Measurements from ENCODE around the gene CDH13.

The CDH13 gene

GRCh38 chr16:82715833-82716232, 89.1 kb downstream of the CDH13 start:
- no peak overlapping the region for H3K4ac ChIP-seq (ENCODE audit: low read depth, low read length)
- no CpG with 5 or more reads among the region's 3 CpGs for WGBS (ENCODE audit: extremely low coverage, insufficient coverage, insufficient read length)
- no peak overlapping the region for H3K27ac ChIP-seq (ENCODE audit: low read depth, low read length)
- no peaks in the 10 kb centered on the region for H3K79me1 ChIP-seq (ENCODE audit: low read length)
- H2BK120ac ChIP-seq (ENCODE audit: insufficient read depth, low read length, poor library complexity), result no peak overlapping the region
- no peak for DNase-seq
- H3K14ac ChIP-seq (ENCODE audit: low read length), result no peak overlapping the region
- H3K4me3 ChIP-seq (ENCODE audit: low read depth, low read length), result no peak overlapping the region
- H2AK5ac ChIP-seq (ENCODE audit: low read length), result no peak overlapping the region
- no peaks in the 10 kb centered on the region for H3K79me2 ChIP-seq (ENCODE audit: control insufficient read depth, insufficient read depth, low read length, poor library complexity)
- H4K91ac ChIP-seq (ENCODE audit: low read depth, low read length), result no peak overlapping the region
- peaks cover 2% of the 10 kb centered on the region for H3K9me3 ChIP-seq (ENCODE audit: insufficient read depth, low read depth, low read length)
- no peak overlapping the region for H3K23ac ChIP-seq (ENCODE audit: low read length)
- no peaks in the 10 kb centered on the region for H3K4me1 ChIP-seq (ENCODE audit: control insufficient read depth in 1 of 2, insufficient read depth in 2 of 2, low read length in 2 of 2)
- H2AFZ ChIP-seq (ENCODE audit: insufficient read depth, low read length, poor library complexity), result no peak overlapping the region
- no peak overlapping the region for H4K8ac ChIP-seq (ENCODE audit: low read depth, low read length)
- no peak overlapping the region for H2BK5ac ChIP-seq (ENCODE audit: low read depth, low read length, poor library complexity)
- H3K4me2 ChIP-seq (ENCODE audit: low read length), result no peak overlapping the region
- no peaks in the 10 kb centered on the region for H3K36me3 ChIP-seq (ENCODE audit: control insufficient read depth in 1 of 2, insufficient read depth in 2 of 2, low read length in 2 of 2)
- no peak overlapping the region for H3K9ac ChIP-seq (ENCODE audit: low read length)
- no peak overlapping the region for H4K12ac ChIP-seq (ENCODE audit: low read depth, low read length)
- no peaks in the 10 kb centered on the region for H3K27me3 ChIP-seq (ENCODE audit: insufficient read depth, low read length)
- no peak overlapping the region for H3K18ac ChIP-seq (ENCODE audit: low read length)
- H2BK12ac ChIP-seq (ENCODE audit: low read length), result no peak overlapping the region

- DNase-seq, result no peak
- no CpG with 5 or more reads among the region's 3 CpGs for WGBS (ENCODE audit: extremely low coverage, insufficient coverage, insufficient read length)
- no peak overlapping the region for H3K4me2 ChIP-seq (ENCODE audit: low read length)
Observed at GRCh38 chr16:82716361-82716855, 89.6 kb downstream of the CDH13 start.

GRCh38 chr16:82720414-82720813, 93.6 kb downstream of the CDH13 start:
- no CpG with 5 or more reads among the region's 3 CpGs for WGBS (ENCODE audit: extremely low coverage, insufficient coverage, insufficient read length)

More at GRCh38 chr16:82716361-82716855, 89.6 kb downstream of the CDH13 start:
- no peaks in the 10 kb centered on the region for H3K79me2 ChIP-seq (ENCODE audit: control insufficient read depth, insufficient read depth, low read length, poor library complexity)
- H3K4me1 ChIP-seq (ENCODE audit: control insufficient read depth in 1 of 2, insufficient read depth in 2 of 2, low read length in 2 of 2), result no peaks in the 10 kb centered on the region
- no peak overlapping the region for H3K14ac ChIP-seq (ENCODE audit: low read length)
- no peak overlapping the region for H2AFZ ChIP-seq (ENCODE audit: insufficient read depth, low read length, poor library complexity)
- H3K23ac ChIP-seq (ENCODE audit: low read length), result no peak overlapping the region
- no peak overlapping the region for H4K12ac ChIP-seq (ENCODE audit: low read depth, low read length)
- no peaks in the 10 kb centered on the region for H3K36me3 ChIP-seq (ENCODE audit: control insufficient read depth in 1 of 2, insufficient read depth in 2 of 2, low read length in 2 of 2)
- H3K9ac ChIP-seq (ENCODE audit: low read length), result no peak overlapping the region
- no peak overlapping the region for H3K27ac ChIP-seq (ENCODE audit: low read depth, low read length)
- H4K8ac ChIP-seq (ENCODE audit: low read depth, low read length), result no peak overlapping the region
- no peak overlapping the region for H2BK5ac ChIP-seq (ENCODE audit: low read depth, low read length, poor library complexity)
- no peak overlapping the region for H4K91ac ChIP-seq (ENCODE audit: low read depth, low read length)
- no peak overlapping the region for H2BK12ac ChIP-seq (ENCODE audit: low read length)
- no peak overlapping the region for H2BK120ac ChIP-seq (ENCODE audit: insufficient read depth, low read length, poor library complexity)
- no peaks in the 10 kb centered on the region for H3K27me3 ChIP-seq (ENCODE audit: insufficient read depth, low read length)
- no peak overlapping the region for H3K4ac ChIP-seq (ENCODE audit: low read depth, low read length)
- no peaks in the 10 kb centered on the region for H3K79me1 ChIP-seq (ENCODE audit: low read length)
- peaks cover 2% of the 10 kb centered on the region for H3K9me3 ChIP-seq (ENCODE audit: insufficient read depth, low read depth, low read length)
- no peak overlapping the region for H3K4me3 ChIP-seq (ENCODE audit: low read depth, low read length)
- H3K18ac ChIP-seq (ENCODE audit: low read length), result no peak overlapping the region
- H2AK5ac ChIP-seq (ENCODE audit: low read length), result no peak overlapping the region

GRCh38 chr16:82726306-82726705, 99.5 kb downstream of the CDH13 start:
- no peak overlapping the region for H2BK120ac ChIP-seq (ENCODE audit: insufficient read depth, low read length, poor library complexity)
- H4K8ac ChIP-seq (ENCODE audit: low read depth, low read length), result no peak overlapping the region
- no peak overlapping the region for H3K4me3 ChIP-seq (ENCODE audit: low read depth, low read length)
- no peak overlapping the region for H3K18ac ChIP-seq (ENCODE audit: low read length)
- H2BK5ac ChIP-seq (ENCODE audit: low read depth, low read length, poor library complexity), result no peak overlapping the region
- H3K9me3 ChIP-seq (ENCODE audit: insufficient read depth, low read depth, low read length), result peaks cover 3% of the 10 kb centered on the region
- no CpG with 5 or more reads among the region's 2 CpGs for WGBS (ENCODE audit: extremely low coverage, insufficient coverage, insufficient read length)
- no peaks in the 10 kb centered on the region for H3K4me1 ChIP-seq (ENCODE audit: control insufficient read depth in 1 of 2, insufficient read depth in 2 of 2, low read length in 2 of 2)
- no peaks in the 10 kb centered on the region for H3K79me2 ChIP-seq (ENCODE audit: control insufficient read depth, insufficient read depth, low read length, poor library complexity)
- H3K14ac ChIP-seq (ENCODE audit: low read length), result no peak overlapping the region
- no peak overlapping the region for H2BK12ac ChIP-seq (ENCODE audit: low read length)
- H3K9ac ChIP-seq (ENCODE audit: low read length), result no peak overlapping the region
- no peaks in the 10 kb centered on the region for H3K79me1 ChIP-seq (ENCODE audit: low read length)
- no peak overlapping the region for H2AFZ ChIP-seq (ENCODE audit: insufficient read depth, low read length, poor library complexity)
- no peak overlapping the region for H3K27ac ChIP-seq (ENCODE audit: low read depth, low read length)
- H3K4ac ChIP-seq (ENCODE audit: low read depth, low read length), result no peak overlapping the region
- H3K36me3 ChIP-seq (ENCODE audit: control insufficient read depth in 1 of 2, insufficient read depth in 2 of 2, low read length in 2 of 2), result no peaks in the 10 kb centered on the region
- no peaks in the 10 kb centered on the region for H3K27me3 ChIP-seq (ENCODE audit: insufficient read depth, low read length)
- no peak overlapping the region for H2AK5ac ChIP-seq (ENCODE audit: low read length)
- no peak overlapping the region for H3K4me2 ChIP-seq (ENCODE audit: low read length)
- no peak overlapping the region for H4K12ac ChIP-seq (ENCODE audit: low read depth, low read length)
- no peak for DNase-seq
- H4K91ac ChIP-seq (ENCODE audit: low read depth, low read length), result no peak overlapping the region
- H3K23ac ChIP-seq (ENCODE audit: low read length), result no peak overlapping the region

More at GRCh38 chr16:82720414-82720813, 93.6 kb downstream of the CDH13 start:
- H3K18ac ChIP-seq (ENCODE audit: low read length), result no peak overlapping the region
- no peak overlapping the region for H3K27ac ChIP-seq (ENCODE audit: low read depth, low read length)
- no peak overlapping the region for H4K8ac ChIP-seq (ENCODE audit: low read depth, low read length)
- H4K91ac ChIP-seq (ENCODE audit: low read depth, low read length), result no peak overlapping the region
- H2BK12ac ChIP-seq (ENCODE audit: low read length), result no peak overlapping the region
- peaks cover 3% of the 10 kb centered on the region for H3K9me3 ChIP-seq (ENCODE audit: insufficient read depth, low read depth, low read length)
- H2BK5ac ChIP-seq (ENCODE audit: low read depth, low read length, poor library complexity), result no peak overlapping the region
- H3K36me3 ChIP-seq (ENCODE audit: control insufficient read depth in 1 of 2, insufficient read depth in 2 of 2, low read length in 2 of 2), result no peaks in the 10 kb centered on the region
- H3K14ac ChIP-seq (ENCODE audit: low read length), result no peak overlapping the region
- no peak overlapping the region for H3K4ac ChIP-seq (ENCODE audit: low read depth, low read length)
- no peak overlapping the region for H2BK120ac ChIP-seq (ENCODE audit: insufficient read depth, low read length, poor library complexity)
- no peaks in the 10 kb centered on the region for H3K27me3 ChIP-seq (ENCODE audit: insufficient read depth, low read length)
- H3K79me2 ChIP-seq (ENCODE audit: control insufficient read depth, insufficient read depth, low read length, poor library complexity), result no peaks in the 10 kb centered on the region
- H4K12ac ChIP-seq (ENCODE audit: low read depth, low read length), result no peak overlapping the region
- H3K4me3 ChIP-seq (ENCODE audit: low read depth, low read length), result no peak overlapping the region
- no peak for DNase-seq
- H3K23ac ChIP-seq (ENCODE audit: low read length), result no peak overlapping the region
- H3K4me1 ChIP-seq (ENCODE audit: control insufficient read depth in 1 of 2, insufficient read depth in 2 of 2, low read length in 2 of 2), result no peaks in the 10 kb centered on the region
- H2AFZ ChIP-seq (ENCODE audit: insufficient read depth, low read length, poor library complexity), result no peak overlapping the region
- H3K79me1 ChIP-seq (ENCODE audit: low read length), result no peaks in the 10 kb centered on the region
- no peak overlapping the region for H2AK5ac ChIP-seq (ENCODE audit: low read length)
- no peak overlapping the region for H3K9ac ChIP-seq (ENCODE audit: low read length)
- H3K4me2 ChIP-seq (ENCODE audit: low read length), result no peak overlapping the region

Measured in trophoblast cell (in vitro differentiated cells and primary cell).